Measurements from ENCODE around the gene CPEB4.

DNA sequence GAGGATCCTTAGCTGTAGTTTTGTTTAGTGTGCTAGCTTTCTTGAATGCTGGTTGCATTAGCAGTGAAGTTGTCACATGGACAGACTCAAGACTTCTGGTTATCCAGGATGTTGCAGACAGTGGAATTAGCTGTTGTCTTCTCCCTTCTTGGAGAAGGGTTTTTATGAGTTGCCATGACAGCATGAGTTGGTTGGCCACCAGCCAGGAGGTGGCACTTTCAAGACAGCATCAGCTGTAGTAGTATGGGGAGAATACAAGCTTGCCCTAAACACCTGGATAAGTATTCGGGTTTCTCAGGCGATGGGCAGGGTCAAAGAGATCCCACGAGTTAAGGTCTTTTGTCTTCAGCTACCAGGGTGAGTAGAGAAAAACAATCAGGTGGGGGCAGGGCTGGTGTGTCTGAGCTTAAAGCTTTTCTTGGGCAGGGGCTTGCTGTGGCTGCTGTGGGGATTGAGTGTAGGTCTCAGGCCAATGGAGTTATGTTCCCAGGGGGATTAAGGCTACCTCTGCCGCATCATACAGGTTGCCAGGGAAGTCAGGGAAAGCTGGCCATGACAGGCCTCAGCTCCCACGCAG lies 93.1 kb downstream of the CPEB4 start:
- TF ChIP-seq CEBPB (IDR thresholded peaks at IDR 0.05; ENCODE audit: low read depth, low read length) = no peak
- TF ChIP-seq, protein P1, sequence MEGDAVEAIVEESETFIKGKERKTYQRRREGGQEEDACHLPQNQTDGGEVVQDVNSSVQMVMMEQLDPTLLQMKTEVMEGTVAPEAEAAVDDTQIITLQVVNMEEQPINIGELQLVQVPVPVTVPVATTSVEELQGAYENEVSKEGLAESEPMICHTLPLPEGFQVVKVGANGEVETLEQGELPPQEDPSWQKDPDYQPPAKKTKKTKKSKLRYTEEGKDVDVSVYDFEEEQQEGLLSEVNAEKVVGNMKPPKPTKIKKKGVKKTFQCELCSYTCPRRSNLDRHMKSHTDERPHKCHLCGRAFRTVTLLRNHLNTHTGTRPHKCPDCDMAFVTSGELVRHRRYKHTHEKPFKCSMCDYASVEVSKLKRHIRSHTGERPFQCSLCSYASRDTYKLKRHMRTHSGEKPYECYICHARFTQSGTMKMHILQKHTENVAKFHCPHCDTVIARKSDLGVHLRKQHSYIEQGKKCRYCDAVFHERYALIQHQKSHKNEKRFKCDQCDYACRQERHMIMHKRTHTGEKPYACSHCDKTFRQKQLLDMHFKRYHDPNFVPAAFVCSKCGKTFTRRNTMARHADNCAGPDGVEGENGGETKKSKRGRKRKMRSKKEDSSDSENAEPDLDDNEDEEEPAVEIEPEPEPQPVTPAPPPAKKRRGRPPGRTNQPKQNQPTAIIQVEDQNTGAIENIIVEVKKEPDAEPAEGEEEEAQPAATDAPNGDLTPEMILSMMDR (conservative IDR thresholded peaks at IDR 0.05; ENCODE audit: low read depth, low read length) = no peak

Data from IMR-90 (cell line).